ENCODE measurements around the gene ZNRD2.
"Not testable (repeated sequence)": the region's sequence is repeated elsewhere in the genome, so short reads cannot be mapped to it uniquely, and the experiment has no call there.

The ZNRD2 gene, protein sequence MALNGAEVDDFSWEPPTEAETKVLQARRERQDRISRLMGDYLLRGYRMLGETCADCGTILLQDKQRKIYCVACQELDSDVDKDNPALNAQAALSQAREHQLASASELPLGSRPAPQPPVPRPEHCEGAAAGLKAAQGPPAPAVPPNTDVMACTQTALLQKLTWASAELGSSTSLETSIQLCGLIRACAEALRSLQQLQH

DNA sequence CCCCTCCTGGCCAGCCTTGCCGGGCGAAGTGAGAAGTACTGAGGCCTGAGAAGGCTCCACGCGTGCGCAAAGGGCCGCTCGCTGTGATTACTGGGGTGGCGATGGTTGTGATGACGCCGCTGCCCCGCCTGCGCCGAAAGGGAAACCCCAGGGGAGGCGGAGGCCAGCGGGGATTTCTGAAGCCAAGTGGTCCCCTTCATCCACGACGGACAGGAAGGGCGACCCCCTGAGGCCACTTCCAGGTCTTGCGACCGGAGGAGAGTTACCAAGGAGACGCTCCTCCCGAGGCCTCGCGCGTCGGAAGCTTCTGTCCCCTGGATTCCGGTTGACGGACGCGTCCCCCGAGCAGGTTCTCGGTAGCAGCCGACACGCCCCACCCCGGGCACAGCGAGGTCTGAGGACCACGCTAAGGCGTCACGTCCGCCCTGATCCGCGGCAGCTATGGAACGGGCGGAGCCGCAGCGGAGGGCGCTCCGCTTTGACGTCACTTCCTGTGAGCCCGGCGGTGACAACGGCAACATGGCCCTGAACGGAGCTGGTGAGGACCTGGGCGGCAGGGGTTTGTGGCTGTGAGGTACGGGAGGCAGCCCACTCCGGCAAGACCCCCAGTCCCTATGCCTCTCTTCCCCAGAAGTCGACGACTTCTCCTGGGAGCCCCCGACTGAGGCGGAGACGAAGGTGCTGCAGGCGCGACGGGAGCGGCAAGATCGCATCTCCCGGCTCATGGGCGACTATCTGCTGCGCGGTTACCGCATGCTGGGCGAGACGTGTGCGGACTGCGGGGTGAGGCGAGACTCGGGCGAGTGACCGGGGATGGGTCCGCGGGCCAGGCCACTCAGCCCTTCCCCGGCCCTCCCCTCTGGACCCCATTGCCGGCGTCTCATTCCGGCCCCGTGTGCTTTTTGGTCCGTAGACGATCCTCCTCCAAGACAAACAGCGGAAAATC lies at the start of gene ZNRD2:
ZNRD2 (plus strand) TSS at position 505 of the 946 bp plus-strand sequence; CDS start at position 520, 15 bp downstream.
- peak; percentile 96 to 99 (median 98) for DNase-seq

DNA sequence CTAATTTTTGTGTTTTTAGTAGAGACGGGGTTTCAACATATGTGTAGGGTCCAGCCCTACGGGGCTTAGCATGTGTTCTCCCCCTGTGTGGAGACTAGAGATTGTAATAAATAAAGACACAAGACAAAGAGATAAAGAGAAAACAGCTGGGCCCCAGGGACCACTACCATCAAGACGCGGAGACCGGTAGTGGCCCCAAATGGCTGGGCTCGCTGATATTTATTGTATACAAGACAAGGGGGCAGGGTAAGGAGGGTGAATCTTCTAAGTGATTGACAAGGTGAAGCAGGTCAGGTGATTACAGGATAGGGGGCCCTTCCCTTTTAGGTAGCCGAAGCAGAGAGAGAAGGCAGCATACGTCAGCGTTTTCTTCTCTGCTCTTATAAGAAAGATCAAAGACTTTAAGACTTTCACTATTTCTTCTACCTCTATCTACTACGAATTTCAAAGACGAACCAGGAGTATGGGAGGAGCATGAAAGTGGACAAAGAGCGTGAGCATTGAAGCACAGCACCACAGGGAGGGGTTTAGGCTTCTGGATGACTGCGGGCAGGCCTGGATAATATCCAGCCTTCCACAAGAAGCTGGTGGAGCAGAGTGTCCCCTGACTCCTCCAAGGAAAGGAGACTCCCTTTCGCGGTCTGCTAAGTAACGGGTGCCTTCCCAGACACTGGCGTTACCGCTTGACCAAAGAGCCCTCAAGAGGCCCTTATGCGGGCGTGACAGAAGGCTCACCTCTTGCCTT lies 48.3 kb upstream of the ZNRD2 start:
- DNase-seq: not testable (repeated sequence)

DNA sequence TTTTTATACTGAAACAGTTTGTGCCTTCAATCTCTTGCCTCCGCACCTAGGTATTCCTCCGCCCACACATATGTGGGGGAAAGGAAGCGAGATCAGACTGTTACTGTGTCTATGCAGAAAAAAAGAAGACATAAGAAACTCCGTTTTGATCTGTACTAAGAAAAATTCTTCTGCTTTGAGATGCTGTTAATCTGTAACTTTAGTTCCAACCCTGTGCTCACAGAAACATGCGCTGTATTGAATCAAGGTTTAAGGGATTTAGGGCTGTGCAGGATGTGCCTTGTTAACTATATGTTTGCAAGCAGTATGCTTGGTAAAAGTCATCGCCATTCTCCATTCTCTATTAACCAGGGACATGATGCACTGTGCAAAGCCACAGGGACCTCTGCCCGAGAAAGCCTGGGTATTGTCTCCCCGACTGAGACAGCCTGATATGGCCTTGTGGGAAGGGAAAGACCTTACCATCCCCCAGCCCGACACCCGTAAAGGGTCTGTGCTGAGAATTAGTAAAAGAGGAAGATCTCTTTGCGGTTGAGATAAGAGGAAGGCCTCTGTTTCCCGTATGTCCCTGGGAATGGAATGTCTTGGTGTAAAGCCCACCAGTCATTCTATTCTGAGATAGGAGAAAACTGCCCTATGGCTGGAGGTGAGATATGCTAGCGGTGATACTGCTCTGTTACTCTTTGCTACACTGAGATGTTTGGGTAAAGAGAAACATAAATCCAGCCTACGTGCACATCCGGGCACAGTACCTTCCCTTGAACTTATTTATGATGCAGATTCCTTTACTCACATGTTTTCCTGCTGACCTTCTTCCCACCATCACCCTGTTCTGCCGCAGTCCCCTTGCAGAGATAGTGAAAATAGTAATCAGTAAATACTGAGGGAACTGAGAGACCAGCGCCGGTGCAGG lies 47.3 kb upstream of the ZNRD2 start:
- not testable (repeated sequence) for DNase-seq

DNA sequence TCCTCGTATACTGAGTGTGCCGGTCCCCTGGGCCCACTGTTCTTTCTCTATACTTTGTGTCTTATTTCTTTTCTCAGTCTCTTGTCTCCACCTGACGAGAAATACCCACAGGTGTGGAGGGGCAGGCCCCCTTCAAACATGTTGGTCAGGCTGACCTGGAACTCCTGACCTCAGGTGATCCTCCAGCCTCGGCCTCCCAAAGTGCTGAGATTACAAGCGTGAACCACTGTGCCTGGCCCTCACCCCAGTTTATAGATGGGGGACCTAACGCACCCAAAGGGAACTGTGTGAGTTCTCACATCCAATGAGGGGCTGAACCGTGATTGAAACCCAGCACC lies 46.7 kb upstream of the ZNRD2 start:
- not testable (repeated sequence) for DNase-seq

DNA sequence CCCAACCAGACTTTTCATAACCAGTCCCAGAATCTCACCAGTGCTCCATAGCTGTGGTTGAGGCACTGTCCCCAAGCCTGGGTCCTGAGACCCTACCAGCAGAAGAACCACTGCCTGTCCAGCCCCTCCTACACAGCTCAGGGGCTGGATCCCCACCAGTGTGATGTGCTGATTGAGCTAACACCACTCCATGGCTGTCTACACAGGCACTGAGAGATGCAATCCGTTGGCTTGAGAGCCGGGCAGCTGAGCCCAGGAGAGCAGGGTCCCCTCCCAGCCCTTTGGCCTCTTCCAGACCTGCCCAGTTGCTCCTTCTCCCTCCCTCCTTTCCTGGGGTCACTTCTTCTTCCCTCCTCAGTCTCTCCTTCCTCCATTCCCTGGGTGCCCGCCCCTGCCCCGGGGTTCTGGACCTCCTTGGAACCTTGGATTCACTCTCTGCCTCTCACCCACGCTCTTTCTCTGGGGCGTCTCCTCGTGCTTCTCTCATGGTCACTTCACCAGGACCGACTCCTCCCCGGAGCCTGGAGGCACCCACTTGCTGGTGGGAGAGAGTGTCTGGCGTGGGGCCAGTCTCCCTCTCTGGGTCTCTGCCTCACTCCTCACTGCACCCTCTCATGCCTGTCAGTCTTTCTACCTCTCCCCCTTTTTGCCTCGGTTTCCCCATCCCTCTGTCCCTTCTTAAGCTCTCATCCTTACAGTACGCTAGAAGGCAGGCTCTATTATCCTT lies 46.1 kb upstream of the ZNRD2 start:
- DNase-seq: peak in 1 of 3 experiments; percentile 81

DNA sequence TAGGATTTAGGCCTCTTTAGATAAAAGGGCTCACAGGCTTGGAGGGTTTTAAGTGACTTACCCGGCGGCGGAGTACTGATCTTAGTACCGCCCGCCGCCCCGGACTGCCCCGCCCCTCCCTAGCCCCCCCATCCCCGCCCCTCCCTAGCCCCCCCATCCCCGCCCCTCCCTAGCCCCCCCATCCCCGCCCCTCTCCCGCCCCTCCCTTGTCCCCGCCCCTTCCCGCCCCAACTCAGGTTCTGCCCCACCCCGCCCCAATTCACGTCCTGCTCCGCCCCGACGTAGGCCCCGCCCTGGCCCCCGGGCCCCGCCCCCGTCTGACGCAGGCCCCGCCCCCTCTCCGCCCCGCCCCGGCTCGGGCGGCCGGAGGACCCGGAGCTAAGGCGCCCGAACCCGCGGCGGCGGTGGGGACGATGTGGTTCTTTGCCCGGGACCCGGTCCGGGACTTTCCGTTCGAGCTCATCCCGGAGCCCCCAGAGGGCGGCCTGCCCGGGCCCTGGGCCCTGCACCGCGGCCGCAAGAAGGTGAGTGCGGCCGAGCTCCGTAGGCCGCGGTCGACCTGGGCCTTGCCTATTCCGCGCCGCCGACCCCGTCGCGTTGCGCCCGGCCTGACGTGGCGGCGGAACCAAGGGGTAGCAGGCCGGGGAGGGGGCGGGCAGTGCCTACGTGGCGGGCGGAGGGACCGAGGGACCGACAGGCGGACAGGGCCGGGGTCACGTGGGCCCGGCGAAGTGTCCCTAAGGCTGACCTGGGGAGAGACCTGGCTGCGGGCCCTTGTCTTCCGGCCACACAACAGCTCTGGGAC lies 45.3 kb upstream of the ZNRD2 start, which contains the start of gene SCYL1:
SCYL1 (plus strand) TSS at position 343 of the 805 bp plus-strand sequence; CDS start at position 414, 71 bp downstream.
- peak; percentile 78 to 86 (median 84) for DNase-seq

DNA sequence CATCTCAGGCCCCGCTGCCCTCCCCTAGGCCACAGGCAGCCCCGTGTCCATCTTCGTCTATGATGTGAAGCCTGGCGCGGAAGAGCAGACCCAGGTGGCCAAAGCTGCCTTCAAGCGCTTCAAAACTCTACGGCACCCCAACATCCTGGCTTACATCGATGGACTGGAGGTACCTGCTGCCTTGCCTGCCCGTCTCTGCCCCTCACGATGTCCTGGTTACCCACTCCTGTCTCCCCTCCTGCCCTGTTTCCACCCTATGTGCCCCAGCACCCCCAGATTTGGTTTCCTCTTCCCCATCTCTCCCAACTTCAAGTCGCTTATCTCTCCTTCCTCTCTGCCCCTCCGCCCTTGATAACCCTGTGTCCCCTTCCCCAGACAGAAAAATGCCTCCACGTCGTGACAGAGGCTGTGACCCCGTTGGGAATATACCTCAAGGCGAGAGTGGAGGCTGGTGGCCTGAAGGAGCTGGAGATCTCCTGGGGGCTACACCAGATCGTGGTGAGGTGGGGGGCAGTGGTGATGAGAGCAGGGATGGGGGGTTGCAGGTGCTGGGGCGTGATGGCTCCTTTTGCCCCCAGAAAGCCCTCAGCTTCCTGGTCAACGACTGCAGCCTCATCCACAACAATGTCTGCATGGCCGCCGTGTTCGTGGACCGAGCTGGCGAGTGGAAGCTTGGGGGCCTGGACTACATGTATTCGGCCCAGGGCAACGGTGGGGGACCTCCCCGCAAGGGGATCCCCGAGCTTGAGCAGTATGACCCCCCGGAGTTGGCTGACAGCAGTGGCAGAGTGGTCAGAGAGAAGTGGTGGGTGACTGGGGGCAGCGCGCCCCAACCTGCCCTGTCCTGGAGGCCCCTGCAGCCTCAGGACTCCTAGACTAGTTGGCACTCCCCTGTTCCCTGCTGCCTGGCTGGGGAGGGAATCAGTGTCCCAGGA lies 44.5 kb upstream of the ZNRD2 start:
- DNase-seq: no peak

DNA sequence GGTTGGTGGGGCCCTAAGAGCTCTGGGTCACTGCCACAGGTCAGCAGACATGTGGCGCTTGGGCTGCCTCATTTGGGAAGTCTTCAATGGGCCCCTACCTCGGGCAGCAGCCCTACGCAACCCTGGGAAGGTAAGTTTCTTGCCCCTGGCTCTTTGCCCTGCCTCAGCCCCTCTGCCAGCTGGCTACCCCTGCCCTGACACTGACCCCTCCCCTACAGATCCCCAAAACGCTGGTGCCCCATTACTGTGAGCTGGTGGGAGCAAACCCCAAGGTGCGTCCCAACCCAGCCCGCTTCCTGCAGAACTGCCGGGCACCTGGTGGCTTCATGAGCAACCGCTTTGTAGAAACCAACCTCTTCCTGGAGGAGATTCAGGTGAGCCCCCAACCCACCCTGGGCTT lies 43.5 kb upstream of the ZNRD2 start:
- no peak for DNase-seq

DNA sequence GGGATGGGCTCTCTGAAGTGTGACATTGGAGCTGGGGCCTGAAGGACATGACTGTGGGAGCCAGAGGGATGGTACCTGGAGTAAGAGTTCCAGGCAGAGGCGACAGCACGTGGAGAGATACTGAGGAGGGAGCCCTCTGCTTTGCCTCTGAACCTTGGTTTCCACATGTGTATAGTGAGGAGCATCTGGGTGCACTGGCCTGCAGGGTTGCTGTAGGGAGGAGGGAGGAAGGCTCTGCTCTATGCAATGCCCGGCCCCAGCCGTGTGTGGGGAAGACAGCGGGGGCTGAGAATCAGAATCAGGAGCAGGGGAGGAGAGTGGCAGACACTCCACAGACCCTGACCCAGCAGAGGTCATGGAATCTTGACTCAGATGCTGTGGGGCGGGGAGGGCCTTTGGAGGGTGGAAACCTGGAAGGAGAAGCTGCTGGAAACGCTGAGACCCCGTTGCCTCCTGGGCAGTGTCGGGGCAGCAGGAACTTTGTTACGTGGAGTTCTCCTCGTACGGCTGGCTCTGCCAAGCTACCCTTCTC lies 41.4 kb upstream of the ZNRD2 start:
- no peak for DNase-seq

DNA sequence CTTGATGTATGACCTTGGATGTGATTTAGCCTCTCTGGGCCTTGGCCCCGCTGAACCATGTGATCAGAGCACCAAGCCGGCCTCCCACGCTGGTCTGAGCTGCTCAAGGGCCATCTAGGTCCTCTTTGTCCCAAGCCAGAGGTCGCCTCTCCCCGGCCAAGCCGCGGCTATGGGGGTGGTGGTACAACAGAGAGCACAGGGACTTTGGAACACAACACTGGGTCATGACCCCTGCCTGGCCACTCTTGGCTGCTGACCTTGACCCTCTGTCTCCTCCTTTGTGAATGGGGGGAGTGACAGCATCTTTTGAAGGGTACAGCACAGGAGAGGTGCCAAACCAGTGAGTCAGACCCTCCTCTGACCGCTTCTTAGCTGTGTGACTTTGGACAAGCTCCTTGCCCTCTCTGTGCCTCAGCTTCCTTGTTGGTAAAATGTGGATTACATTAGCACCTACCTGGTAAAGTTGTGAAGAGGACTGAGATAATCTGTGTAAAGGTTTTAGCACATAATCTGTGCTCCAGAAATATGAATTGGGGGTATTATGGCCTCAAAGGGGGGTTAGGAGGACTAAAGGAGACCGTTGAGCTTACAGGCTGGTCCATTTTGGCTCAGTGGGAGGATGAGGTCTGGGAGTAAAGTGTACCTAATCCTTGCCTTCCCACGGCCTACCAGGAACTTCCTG lies 40.7 kb upstream of the ZNRD2 start:
- no peak for DNase-seq

DNA sequence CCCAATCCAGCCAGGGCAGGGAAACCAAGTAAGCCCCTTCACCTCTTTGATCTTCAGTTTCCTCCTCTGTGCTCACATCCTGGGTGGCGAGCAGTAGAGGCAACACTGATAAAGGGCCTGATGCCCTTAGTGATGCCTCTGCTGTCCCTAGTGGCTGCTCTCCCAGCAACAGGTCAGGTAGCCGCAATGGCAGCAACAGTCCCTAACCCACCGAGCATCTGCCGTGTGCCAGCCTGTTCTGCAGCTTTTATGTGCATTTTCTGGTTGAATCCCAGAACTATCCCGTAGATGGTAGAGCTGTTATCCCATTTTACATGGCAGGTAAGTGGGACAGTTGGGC lies 40.1 kb upstream of the ZNRD2 start:
- DNase-seq: no peak

DNA sequence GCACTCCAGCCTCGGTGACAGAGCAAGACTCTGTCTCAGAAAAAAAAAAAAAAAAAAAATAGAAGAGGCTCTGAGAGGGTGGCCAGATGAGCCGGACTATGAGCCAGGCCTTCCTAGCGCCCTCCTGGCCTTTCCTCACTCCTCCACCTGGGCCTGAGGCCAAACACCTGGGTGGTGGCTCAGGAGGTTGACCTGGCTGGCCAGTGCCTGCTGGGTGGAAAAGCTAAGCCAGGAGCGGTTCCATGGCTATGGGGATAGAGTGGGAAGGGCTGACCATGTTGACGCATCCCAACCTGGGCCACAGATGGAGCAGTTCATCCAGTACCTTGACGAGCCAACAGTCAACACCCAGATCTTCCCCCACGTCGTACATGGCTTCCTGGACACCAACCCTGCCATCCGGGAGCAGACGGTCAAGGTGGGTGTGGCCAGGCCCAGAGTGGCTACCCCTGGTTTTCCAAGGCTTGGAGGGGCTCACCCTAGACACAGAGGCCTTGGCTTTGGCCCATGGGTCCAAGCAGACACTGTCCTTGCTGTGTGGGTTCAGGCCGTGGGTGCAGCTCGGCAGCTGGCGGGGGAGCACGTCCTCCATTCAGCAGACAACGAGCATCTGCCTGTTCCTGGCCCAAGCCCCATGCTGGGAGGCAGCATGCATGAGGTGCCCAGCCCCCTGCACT lies 37.8 kb upstream of the ZNRD2 start:
- no peak for DNase-seq

DNA sequence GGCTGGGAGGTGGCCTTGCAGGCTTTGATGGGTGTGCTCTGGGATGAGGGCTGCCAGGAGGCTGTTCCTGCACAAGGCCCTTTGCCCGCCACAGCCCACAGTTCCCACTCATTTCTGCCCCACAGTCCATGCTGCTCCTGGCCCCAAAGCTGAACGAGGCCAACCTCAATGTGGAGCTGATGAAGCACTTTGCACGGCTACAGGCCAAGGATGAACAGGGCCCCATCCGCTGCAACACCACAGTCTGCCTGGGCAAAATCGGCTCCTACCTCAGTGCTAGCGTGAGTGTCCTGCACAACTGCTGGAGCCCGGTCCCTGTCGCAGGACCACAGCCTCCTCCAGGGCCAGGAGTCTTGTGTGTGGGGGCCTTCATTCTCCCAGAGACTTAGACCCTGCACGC lies 35.2 kb upstream of the ZNRD2 start:
- no peak for DNase-seq

DNA sequence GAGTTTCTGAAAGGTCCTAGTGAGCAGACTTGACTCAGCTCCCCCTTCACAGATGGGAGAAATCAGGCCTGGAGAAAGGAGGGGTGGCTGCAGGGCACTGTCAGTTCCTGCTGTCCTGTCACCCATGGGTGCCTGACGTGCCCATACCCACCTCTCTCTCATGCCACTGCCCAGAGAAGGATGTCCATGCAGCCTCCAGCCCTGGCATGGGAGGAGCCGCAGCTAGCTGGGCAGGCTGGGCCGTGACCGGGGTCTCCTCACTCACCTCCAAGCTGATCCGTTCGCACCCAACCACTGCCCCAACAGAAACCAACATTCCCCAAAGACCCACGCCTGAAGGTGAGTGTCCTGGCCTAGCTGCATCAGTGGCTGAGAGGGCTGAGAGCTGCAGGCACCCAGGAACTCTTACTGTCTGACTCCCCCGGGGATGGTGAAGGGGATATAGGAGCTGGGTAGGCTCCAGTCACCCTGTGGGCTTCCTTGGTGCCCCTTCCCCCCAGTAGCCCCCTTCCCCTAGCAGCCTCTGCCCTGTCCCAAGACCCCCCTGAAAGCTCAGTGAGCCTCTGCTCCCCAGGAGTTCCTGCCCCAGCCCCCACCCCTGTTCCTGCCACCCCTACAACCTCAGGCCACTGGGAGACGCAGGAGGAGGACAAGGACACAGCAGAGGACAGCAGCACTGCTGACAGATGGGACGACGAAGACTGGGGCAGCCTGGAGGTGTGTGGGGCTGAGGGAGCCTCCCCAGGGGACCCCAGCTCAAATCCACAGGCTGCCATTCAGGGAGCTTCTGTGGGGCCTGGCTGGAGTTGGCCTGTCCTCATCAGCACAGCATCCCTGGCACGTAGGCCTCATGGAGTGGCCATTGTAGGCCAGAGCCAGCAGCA lies 33.6 kb upstream of the ZNRD2 start:
- no peak for DNase-seq

DNA sequence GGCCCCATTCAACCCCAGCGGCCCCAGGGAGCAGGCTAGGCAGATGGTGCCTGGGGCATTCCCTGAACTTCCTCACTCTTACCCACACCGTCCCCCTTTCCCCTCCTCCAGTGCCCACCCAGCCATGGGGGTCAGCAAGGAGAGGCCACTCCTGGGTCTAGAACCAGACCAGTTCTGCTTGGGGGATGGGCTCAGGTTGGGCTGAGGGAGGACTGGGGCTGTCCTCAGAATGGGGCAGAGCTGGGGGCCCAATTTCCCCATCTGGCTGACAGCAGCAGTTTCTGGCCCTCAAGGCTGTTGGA lies 33.0 kb upstream of the ZNRD2 start:
- DNase-seq: no peak

DNA sequence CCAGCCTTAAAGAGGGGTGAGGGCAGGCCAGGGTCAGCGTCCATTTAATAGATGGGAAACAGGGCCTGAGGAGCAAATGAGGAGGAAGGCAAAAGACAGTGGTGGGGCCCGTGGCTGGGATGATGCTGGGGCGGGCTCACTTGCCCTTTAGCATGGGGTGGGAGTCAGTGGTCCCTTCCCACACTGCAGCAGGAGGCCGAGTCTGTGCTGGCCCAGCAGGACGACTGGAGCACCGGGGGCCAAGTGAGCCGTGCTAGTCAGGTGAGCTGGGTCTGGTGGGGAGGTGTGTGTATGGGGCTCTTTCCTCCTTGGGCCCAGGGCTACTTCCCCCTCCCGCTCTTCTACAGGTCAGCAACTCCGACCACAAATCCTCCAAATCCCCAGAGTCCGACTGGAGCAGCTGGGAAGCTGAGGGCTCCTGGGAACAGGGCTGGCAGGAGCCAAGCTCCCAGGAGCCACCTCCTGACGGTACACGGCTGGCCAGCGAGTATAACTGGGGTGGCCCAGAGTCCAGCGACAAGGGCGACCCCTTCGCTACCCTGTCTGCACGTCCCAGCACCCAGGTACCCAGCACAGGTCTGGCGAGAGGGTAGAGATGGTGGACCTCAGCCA lies 32.6 kb upstream of the ZNRD2 start:
- DNase-seq: no peak

All from NCI-H1417 (cell line).